ENCODE measurements around the gene CCDC88C. TPM values are rescaled to one million over a fixed set of nuclear protein-coding genes. Genes with fewer than 3 reads are reported as not detected.

CCDC88C gene
- total RNA-seq, 1 donor from 2014 or later: 48.2 TPM

DNA sequence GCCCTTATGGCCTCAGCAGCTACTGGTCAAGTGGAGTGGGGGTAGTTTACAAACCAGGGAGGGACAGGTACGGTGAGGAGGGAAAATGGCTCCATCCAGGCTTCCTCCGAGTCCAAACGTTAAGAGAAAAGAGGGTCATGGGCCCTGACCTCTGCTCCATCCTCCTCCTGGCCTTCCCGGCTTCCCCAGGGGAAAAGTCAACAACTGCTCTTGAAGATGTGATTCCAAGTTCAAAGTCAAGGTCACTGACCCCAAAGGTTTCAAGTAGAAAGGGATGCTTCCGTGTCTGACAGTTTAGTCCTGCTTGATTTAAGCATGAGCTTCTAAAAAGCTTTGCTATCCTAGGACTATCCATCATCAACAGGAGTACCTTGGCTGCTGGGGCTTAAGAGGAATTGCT lies 28.5 kb downstream of the CCDC88C start:
- H3K9me3 Mint-ChIP-seq (ENCODE audit: unreplicated experiment): no peaks in the 10 kb centered on the region
- H3K27me3 Mint-ChIP-seq (ENCODE audit: unreplicated experiment): no peaks in the 10 kb centered on the region
- TF ChIP-seq, protein P1, sequence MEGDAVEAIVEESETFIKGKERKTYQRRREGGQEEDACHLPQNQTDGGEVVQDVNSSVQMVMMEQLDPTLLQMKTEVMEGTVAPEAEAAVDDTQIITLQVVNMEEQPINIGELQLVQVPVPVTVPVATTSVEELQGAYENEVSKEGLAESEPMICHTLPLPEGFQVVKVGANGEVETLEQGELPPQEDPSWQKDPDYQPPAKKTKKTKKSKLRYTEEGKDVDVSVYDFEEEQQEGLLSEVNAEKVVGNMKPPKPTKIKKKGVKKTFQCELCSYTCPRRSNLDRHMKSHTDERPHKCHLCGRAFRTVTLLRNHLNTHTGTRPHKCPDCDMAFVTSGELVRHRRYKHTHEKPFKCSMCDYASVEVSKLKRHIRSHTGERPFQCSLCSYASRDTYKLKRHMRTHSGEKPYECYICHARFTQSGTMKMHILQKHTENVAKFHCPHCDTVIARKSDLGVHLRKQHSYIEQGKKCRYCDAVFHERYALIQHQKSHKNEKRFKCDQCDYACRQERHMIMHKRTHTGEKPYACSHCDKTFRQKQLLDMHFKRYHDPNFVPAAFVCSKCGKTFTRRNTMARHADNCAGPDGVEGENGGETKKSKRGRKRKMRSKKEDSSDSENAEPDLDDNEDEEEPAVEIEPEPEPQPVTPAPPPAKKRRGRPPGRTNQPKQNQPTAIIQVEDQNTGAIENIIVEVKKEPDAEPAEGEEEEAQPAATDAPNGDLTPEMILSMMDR (IDR thresholded peaks at IDR 0.05; ENCODE audit: unreplicated experiment): no peak
- H3K27ac Mint-ChIP-seq (ENCODE audit: unreplicated experiment): no peak overlapping the region
- no peak overlapping the region for H3K4me3 Mint-ChIP-seq (ENCODE audit: unreplicated experiment)
- peaks cover 18% of the 10 kb centered on the region for H3K4me1 Mint-ChIP-seq (ENCODE audit: unreplicated experiment)
- no peaks in the 10 kb centered on the region for H3K36me3 Mint-ChIP-seq (ENCODE audit: low read depth, unreplicated experiment)
- no peak for DNase-seq (ENCODE audit: low spot score)

DNA sequence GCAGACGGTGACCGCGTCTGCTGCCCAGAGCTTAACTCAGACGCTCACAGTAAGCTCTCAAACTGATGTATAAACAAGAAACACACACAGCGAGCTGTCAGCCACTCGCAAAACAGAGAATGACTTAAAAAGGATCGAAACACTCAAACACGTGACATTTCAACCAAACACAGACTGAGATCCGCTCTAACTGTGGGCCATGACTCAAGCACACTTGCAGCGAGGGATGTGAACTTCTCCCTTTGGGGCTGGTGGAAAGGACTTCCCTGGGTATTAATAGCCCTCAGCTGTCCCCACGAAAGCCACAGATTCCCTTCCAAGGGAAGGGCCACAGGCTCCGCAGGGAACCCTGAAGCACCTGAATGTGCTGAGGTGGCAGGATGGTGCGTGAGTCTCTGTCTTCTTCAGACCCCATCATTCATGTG lies 29.1 kb downstream of the CCDC88C start:
- no peaks in the 10 kb centered on the region for H3K27me3 Mint-ChIP-seq (ENCODE audit: unreplicated experiment)
- peaks cover 19% of the 10 kb centered on the region for H3K4me1 Mint-ChIP-seq (ENCODE audit: unreplicated experiment)
- H3K9me3 Mint-ChIP-seq (ENCODE audit: unreplicated experiment): no peaks in the 10 kb centered on the region
- H3K4me3 Mint-ChIP-seq (ENCODE audit: unreplicated experiment): no peak overlapping the region
- no peak overlapping the region for H3K27ac Mint-ChIP-seq (ENCODE audit: unreplicated experiment)
- no peaks in the 10 kb centered on the region for H3K36me3 Mint-ChIP-seq (ENCODE audit: low read depth, unreplicated experiment)
- no peak for DNase-seq (ENCODE audit: low spot score)
- TF ChIP-seq, protein P1 (IDR thresholded peaks at IDR 0.05; ENCODE audit: unreplicated experiment): no peak

DNA sequence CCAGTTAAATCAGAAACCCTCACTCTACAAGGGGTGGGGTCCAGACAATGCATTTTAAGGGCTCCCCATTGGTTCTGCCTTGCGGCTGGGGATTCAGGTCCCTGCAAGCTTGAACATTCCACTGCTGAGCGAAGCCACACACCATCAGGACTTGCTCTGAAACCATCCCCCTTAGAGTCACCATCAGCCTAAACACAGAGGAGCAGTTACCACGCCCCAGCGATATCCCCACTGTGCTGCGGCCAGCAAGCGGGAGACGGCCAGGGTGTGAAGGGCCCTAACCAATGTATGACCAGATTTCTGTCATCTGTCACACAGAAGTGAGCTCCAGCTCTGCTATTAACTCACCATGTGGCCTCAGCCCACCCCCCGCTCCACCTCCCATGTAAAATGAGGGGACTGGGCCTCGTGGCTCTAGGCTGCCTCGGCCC lies 29.7 kb downstream of the CCDC88C start:
- no peaks in the 10 kb centered on the region for H3K27me3 Mint-ChIP-seq (ENCODE audit: unreplicated experiment)
- TF ChIP-seq, protein P1 (IDR thresholded peaks at IDR 0.05; ENCODE audit: unreplicated experiment): no peak
- H3K4me3 Mint-ChIP-seq (ENCODE audit: unreplicated experiment): no peak overlapping the region
- H3K27ac Mint-ChIP-seq (ENCODE audit: unreplicated experiment): no peak overlapping the region
- no peaks in the 10 kb centered on the region for H3K36me3 Mint-ChIP-seq (ENCODE audit: low read depth, unreplicated experiment)
- no peaks in the 10 kb centered on the region for H3K9me3 Mint-ChIP-seq (ENCODE audit: unreplicated experiment)
- DNase-seq (ENCODE audit: low spot score): no peak
- H3K4me1 Mint-ChIP-seq (ENCODE audit: unreplicated experiment): peaks cover 23% of the 10 kb centered on the region

DNA sequence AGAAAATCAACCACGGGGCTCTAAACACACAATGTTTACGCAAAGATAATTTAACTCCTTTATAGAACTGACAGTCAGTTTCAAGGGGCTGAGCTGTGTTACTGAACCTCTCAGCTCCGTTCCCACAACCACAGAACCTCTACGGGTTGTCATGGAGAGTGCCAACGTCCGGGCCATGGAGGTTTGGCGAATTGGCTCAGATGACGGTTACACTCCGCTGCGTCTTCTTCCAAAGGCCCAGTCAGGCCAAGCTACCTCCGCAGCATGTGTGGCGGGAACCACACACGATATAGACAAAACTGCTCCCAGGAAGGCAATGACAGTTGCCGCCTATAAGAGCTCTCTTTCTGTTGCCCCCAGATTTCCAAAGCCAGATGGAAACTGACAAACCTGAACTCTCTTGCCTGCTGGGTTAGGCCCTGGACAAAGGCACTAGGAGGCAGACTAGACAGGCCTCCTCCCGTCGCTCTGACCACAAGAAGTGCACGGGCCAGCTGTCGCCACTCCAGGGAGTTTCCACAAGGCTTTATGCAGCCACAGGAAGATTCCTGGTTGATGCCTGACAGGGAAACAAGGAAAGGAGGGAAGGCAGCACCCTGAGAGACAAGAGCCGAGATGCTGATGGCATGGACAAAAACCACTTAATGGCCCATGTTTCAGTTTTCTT lies 30.3 kb downstream of the CCDC88C start:
- Mint-ChIP-seq H3K4me1 (ENCODE audit: unreplicated experiment) (peaks cover 20% of the 10 kb centered on the region), H3K4me3 (ENCODE audit: unreplicated experiment) (no peak overlapping the region), H3K36me3 (ENCODE audit: low read depth, unreplicated experiment) (no peaks in the 10 kb centered on the region), H3K27me3 (ENCODE audit: unreplicated experiment) (no peaks in the 10 kb centered on the region), H3K9me3 (ENCODE audit: unreplicated experiment) (no peaks in the 10 kb centered on the region), H3K27ac (ENCODE audit: unreplicated experiment) (no peak overlapping the region)
- TF ChIP-seq, protein P1 (IDR thresholded peaks at IDR 0.05; ENCODE audit: unreplicated experiment): no peak
- no peak for DNase-seq (ENCODE audit: low spot score)

DNA sequence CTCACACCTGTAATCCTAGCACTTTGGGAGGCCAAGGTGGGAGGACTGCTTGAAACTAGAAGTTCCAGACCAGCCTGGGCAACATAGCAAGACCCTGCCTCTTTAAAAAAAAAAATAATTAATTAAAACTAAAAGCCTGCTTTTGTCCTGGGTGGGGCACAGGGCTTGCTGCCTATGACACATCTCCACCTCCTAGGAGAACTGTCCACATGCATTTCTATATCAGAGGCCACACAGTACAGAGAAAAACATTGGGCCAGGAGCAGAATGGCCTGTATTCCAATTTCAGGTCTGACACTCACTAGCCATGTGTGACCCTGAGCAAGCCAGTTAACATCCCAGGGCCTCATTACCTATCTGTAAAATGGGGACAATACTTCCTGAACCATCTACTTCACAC lies 31.9 kb downstream of the CCDC88C start:
- no peaks in the 10 kb centered on the region for H3K9me3 Mint-ChIP-seq (ENCODE audit: unreplicated experiment)
- DNase-seq (ENCODE audit: low spot score): no peak
- peaks cover 5% of the 10 kb centered on the region for H3K27me3 Mint-ChIP-seq (ENCODE audit: unreplicated experiment)
- no peak overlapping the region for H3K4me3 Mint-ChIP-seq (ENCODE audit: unreplicated experiment)
- no peak overlapping the region for H3K27ac Mint-ChIP-seq (ENCODE audit: unreplicated experiment)
- TF ChIP-seq, protein P1 (IDR thresholded peaks at IDR 0.05; ENCODE audit: unreplicated experiment): no peak
- H3K36me3 Mint-ChIP-seq (ENCODE audit: low read depth, unreplicated experiment): peaks cover 4% of the 10 kb centered on the region
- peaks cover 18% of the 10 kb centered on the region for H3K4me1 Mint-ChIP-seq (ENCODE audit: unreplicated experiment)

Data from endothelial cell (in vitro differentiated cells).